Measurements from ENCODE around the gene ANKMY1. TPM values are rescaled to one million over a fixed set of nuclear protein-coding genes. Genes with fewer than 3 reads are reported as not detected.

ANKMY1 gene
- total and polyA plus RNA-seq, 2 experiments from 2014 or later = 2.3 to 8.9 TPM

GRCh38 chr2:240564561-240565332 lies 7.0 kb upstream of the ANKMY1 start:
- Mint-ChIP-seq H3K9me3 (no peaks in the 10 kb centered on the region; the same call in 2 of the 3 replicates), H3K36me3 (ENCODE audit: low read depth) (peaks cover 5% of the 10 kb centered on the region; the same call in 1 of the 3 replicates), H3K4me3 (no peak overlapping the region), H3K27ac (no peak overlapping the region), H3K27me3 (ENCODE audit: insufficient read depth, low read depth, poor library complexity) (peaks cover 32% of the 10 kb centered on the region), H3K4me1 (peaks cover 34% of the 10 kb centered on the region)
- Histone ChIP-seq H4K20me1 (replicated peaks; ENCODE audit: insufficient read depth) (no peaks in the 10 kb centered on the region), H2AFZ (no peak overlapping the region), H3K27me3 (ENCODE audit: insufficient read depth) (peaks cover 29% of the 10 kb centered on the region), H3K4me2 (no peak overlapping the region), H3K4me3 (no peak overlapping the region), H3K27ac (ENCODE audit: low read depth) (no peak overlapping the region), H3K79me2 (replicated peaks; ENCODE audit: insufficient read depth) (peaks cover 2% of the 10 kb centered on the region; the same call in 1 of the 2 replicates), H3F3A (replicated peaks; ENCODE audit: low read depth) (peaks cover 7% of the 10 kb centered on the region; the same call in 1 of the 2 replicates), H3K4me1 (ENCODE audit: insufficient read depth) (peaks cover 15% of the 10 kb centered on the region), H3K36me3 (ENCODE audit: insufficient read depth) (no peaks in the 10 kb centered on the region), H3K9me2 (ENCODE audit: insufficient read depth) (peaks cover 6% of the 10 kb centered on the region; the same call in 1 of the 2 replicates)
- DNase-seq (ENCODE audit: low spot score) (no peak), ATAC-seq (no peak)
- TF ChIP-seq CREB1 (CRISPR knock-in tag; IDR thresholded peaks at IDR 0.05; ENCODE audit: low read depth) = no peak
- no peak for TF ChIP-seq ETS1 (IDR thresholded peaks at IDR 0.05)
- no peak for TF ChIP-seq ZNF331 (CRISPR knock-in tag; IDR thresholded peaks at IDR 0.05; ENCODE audit: low read depth)
- TF ChIP-seq ZNF114 (CRISPR knock-in tag; IDR thresholded peaks at IDR 0.05) = no peak
- TF ChIP-seq EZH2 (IDR thresholded peaks at IDR 0.05; ENCODE audit: low read depth, unreplicated experiment) = no peak
- no peak for TF ChIP-seq EZH2phosphoT487 (IDR thresholded peaks at IDR 0.05; ENCODE audit: unreplicated experiment)
- TF ChIP-seq, protein P1, sequence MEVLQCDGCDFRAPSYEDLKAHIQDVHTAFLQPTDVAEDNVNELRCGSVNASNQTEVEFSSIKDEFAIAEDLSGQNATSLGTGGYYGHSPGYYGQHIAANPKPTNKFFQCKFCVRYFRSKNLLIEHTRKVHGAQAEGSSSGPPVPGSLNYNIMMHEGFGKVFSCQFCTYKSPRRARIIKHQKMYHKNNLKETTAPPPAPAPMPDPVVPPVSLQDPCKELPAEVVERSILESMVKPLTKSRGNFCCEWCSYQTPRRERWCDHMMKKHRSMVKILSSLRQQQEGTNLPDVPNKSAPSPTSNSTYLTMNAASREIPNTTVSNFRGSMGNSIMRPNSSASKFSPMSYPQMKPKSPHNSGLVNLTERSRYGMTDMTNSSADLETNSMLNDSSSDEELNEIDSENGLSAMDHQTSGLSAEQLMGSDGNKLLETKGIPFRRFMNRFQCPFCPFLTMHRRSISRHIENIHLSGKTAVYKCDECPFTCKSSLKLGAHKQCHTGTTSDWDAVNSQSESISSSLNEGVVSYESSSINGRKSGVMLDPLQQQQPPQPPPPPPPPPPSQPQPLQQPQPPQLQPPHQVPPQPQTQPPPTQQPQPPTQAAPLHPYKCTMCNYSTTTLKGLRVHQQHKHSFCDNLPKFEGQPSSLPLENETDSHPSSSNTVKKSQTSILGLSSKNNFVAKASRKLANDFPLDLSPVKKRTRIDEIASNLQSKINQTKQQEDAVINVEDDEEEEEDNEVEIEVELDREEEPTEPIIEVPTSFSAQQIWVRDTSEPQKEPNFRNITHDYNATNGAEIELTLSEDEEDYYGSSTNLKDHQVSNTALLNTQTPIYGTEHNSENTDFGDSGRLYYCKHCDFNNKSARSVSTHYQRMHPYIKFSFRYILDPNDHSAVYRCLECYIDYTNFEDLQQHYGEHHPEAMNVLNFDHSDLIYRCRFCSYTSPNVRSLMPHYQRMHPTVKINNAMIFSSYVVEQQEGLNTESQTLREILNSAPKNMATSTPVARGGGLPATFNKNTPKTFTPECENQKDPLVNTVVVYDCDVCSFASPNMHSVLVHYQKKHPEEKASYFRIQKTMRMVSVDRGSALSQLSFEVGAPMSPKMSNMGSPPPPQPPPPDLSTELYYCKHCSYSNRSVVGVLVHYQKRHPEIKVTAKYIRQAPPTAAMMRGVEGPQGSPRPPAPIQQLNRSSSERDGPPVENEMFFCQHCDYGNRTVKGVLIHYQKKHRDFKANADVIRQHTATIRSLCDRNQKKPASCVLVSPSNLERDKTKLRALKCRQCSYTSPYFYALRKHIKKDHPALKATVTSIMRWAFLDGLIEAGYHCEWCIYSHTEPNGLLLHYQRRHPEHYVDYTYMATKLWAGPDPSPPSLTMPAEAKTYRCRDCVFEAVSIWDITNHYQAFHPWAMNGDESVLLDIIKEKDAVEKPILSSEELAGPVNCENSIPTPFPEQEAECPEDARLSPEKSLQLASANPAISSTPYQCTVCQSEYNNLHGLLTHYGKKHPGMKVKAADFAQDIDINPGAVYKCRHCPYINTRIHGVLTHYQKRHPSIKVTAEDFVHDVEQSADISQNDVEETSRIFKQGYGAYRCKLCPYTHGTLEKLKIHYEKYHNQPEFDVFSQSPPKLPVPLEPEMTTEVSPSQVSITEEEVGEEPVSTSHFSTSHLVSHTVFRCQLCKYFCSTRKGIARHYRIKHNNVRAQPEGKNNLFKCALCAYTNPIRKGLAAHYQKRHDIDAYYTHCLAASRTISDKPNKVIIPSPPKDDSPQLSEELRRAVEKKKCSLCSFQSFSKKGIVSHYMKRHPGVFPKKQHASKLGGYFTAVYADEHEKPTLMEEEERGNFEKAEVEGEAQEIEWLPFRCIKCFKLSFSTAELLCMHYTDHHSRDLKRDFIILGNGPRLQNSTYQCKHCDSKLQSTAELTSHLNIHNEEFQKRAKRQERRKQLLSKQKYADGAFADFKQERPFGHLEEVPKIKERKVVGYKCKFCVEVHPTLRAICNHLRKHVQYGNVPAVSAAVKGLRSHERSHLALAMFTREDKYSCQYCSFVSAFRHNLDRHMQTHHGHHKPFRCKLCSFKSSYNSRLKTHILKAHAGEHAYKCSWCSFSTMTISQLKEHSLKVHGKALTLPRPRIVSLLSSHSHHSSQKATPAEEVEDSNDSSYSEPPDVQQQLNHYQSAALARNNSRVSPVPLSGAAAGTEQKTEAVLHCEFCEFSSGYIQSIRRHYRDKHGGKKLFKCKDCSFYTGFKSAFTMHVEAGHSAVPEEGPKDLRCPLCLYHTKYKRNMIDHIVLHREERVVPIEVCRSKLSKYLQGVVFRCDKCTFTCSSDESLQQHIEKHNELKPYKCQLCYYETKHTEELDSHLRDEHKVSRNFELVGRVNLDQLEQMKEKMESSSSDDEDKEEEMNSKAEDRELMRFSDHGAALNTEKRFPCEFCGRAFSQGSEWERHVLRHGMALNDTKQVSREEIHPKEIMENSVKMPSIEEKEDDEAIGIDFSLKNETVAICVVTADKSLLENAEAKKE (CRISPR knock-in tag; IDR thresholded peaks at IDR 0.05) = no peak
- TF ChIP-seq, protein P2, sequence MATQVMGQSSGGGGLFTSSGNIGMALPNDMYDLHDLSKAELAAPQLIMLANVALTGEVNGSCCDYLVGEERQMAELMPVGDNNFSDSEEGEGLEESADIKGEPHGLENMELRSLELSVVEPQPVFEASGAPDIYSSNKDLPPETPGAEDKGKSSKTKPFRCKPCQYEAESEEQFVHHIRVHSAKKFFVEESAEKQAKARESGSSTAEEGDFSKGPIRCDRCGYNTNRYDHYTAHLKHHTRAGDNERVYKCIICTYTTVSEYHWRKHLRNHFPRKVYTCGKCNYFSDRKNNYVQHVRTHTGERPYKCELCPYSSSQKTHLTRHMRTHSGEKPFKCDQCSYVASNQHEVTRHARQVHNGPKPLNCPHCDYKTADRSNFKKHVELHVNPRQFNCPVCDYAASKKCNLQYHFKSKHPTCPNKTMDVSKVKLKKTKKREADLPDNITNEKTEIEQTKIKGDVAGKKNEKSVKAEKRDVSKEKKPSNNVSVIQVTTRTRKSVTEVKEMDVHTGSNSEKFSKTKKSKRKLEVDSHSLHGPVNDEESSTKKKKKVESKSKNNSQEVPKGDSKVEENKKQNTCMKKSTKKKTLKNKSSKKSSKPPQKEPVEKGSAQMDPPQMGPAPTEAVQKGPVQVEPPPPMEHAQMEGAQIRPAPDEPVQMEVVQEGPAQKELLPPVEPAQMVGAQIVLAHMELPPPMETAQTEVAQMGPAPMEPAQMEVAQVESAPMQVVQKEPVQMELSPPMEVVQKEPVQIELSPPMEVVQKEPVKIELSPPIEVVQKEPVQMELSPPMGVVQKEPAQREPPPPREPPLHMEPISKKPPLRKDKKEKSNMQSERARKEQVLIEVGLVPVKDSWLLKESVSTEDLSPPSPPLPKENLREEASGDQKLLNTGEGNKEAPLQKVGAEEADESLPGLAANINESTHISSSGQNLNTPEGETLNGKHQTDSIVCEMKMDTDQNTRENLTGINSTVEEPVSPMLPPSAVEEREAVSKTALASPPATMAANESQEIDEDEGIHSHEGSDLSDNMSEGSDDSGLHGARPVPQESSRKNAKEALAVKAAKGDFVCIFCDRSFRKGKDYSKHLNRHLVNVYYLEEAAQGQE (IDR thresholded peaks at IDR 0.05; ENCODE audit: unreplicated experiment) = no peak
- no peak for TF ChIP-seq NANOG (IDR thresholded peaks at IDR 0.05; ENCODE audit: borderline replicate concordance)
- TF ChIP-seq STAT1 (IDR thresholded peaks at IDR 0.05; ENCODE audit: unreplicated experiment) = no peak
